GM23338 (cell line): Measurements from ENCODE around the gene NPEPPS. TPM values are rescaled to one million over a fixed set of nuclear protein-coding genes. Genes with fewer than 3 reads are reported as not detected.

Experiments
- ATAC-seq: fragments of 200-7000 bp; cut with Tn5 transposase; 3 replicates; pipeline ENCODE4 v1.9.1; 2020
- DNase-seq: peaks from one replicate; pipeline ENCODE4 v3.0.0-alpha.2; 2015; ENCODE audit warnings: low spot score
- H2AFZ ChIP-seq: fragments of 200-600 bp; sonication (generic); 2 replicates; pipeline ENCODE4 v1.8.0; 2016; ENCODE audit warnings: antibody characterized with exemption, mild to moderate bottlenecking, moderate library complexity
- H3F3A ChIP-seq: fragments of 200-600 bp; sonication (generic); replicated peaks from 2 replicates; pipeline ENCODE4 v1.8.0; 2017; ENCODE audit warnings: antibody characterized with exemption, mixed run types, low read depth
- H3K27ac ChIP-seq: fragments of 200-600 bp; sonication (generic); 2 replicates; pipeline ENCODE4 v1.6.1; 2016; ENCODE audit warnings: low read depth
- H3K27me3 ChIP-seq: fragments of 200-600 bp; sonication (generic); 2 replicates; pipeline ENCODE4 v1.8.0; 2016; ENCODE audit warnings: mild to moderate bottlenecking, mixed run types, moderate library complexity; ENCODE audit not compliant: insufficient read depth
- H3K36me3 ChIP-seq: fragments of 200-600 bp; sonication (generic); 2 replicates; pipeline ENCODE4 v1.8.0; 2016; ENCODE audit warnings: mild to moderate bottlenecking; ENCODE audit not compliant: insufficient read depth
- H3K4me1 ChIP-seq: fragments of 200-600 bp; sonication (generic); 2 replicates; pipeline ENCODE4 v1.8.0; 2016; ENCODE audit warnings: mild to moderate bottlenecking, moderate library complexity; ENCODE audit not compliant: insufficient read depth
- H3K4me2 ChIP-seq: fragments of 200-600 bp; sonication (generic); 2 replicates; pipeline ENCODE4 v1.7.1; 2017; ENCODE audit warnings: mixed run types
- H3K4me3 ChIP-seq: fragments of 200-600 bp; sonication (generic); 2 replicates; pipeline ENCODE4 v1.6.1; 2016; ENCODE audit warnings: mixed run types
- H3K79me2 ChIP-seq: fragments of 200-600 bp; sonication (generic); replicated peaks from 2 replicates; pipeline ENCODE4 v1.8.0; 2017; ENCODE audit warnings: mild to moderate bottlenecking; ENCODE audit not compliant: insufficient read depth
- H3K9me2 ChIP-seq: fragments of 200-600 bp; sonication (generic); 2 replicates; pipeline ENCODE4 v1.8.0; 2017; ENCODE audit not compliant: insufficient read depth
- H4K20me1 ChIP-seq: fragments of 200-600 bp; sonication (generic); replicated peaks from 2 replicates; pipeline ENCODE4 v1.8.0; 2017; ENCODE audit warnings: mild to moderate bottlenecking; ENCODE audit not compliant: insufficient read depth
- H3K27ac Mint-ChIP-seq: 2 replicates; pipeline ENCODE4 v1.8.0; 2020; ENCODE audit warnings: inconsistent platforms, mild to moderate bottlenecking, moderate library complexity, mixed read lengths
- H3K27me3 Mint-ChIP-seq: 3 replicates; pipeline ENCODE4 v1.8.0; 2022; ENCODE audit warnings: low read depth, mild to moderate bottlenecking, moderate library complexity, mixed read lengths, inconsistent platforms; ENCODE audit not compliant: insufficient read depth, poor library complexity
- H3K36me3 Mint-ChIP-seq: 3 replicates; pipeline ENCODE4 v1.8.0; 2021; ENCODE audit warnings: low read depth, mild to moderate bottlenecking, inconsistent platforms, moderate library complexity, mixed read lengths
- H3K4me1 Mint-ChIP-seq: 3 replicates; pipeline ENCODE4 v1.8.0; 2020; ENCODE audit warnings: mild to moderate bottlenecking, inconsistent platforms, mixed read lengths
- H3K4me3 Mint-ChIP-seq: 3 replicates; pipeline ENCODE4 v1.8.0; 2021; ENCODE audit warnings: moderate library complexity, mild to moderate bottlenecking, inconsistent platforms, mixed read lengths
- H3K9me3 Mint-ChIP-seq: 3 replicates; pipeline ENCODE4 v1.8.0; 2020; ENCODE audit warnings: moderate library complexity, mild to moderate bottlenecking, inconsistent platforms, mixed read lengths
- CREB1 ChIP-seq: fragments of 250-450 bp; sonication (Bioruptor Pico); IDR thresholded peaks from 2 replicates; pipeline ENCODE4 v1.5.0; 2020; ENCODE audit warnings: low read depth, mild to moderate bottlenecking, moderate library complexity
- ETS1 ChIP-seq: IDR thresholded peaks from 2 replicates; pipeline ENCODE4 v1.6.1; 2016; ENCODE audit warnings: antibody characterized with exemption
- EZH2 ChIP-seq: fragments of 200-600 bp; sonication (generic); IDR thresholded peaks from one replicate; pipeline ENCODE4 v1.8.0; 2017; ENCODE audit warnings: antibody characterized with exemption, mild to moderate bottlenecking, low read depth; ENCODE audit not compliant: unreplicated experiment
- EZH2phosphoT487 ChIP-seq: fragments of 200-600 bp; sonication (generic); IDR thresholded peaks from one replicate; pipeline ENCODE4 v1.8.1; 2018; ENCODE audit warnings: antibody characterized with exemption; ENCODE audit not compliant: unreplicated experiment
- NANOG ChIP-seq: IDR thresholded peaks from 2 replicates; pipeline ENCODE4 v1.6.1; 2016; ENCODE audit warnings: antibody characterized with exemption, borderline replicate concordance
- POLR2AphosphoS5 ChIP-seq: IDR thresholded peaks from 2 replicates; pipeline ENCODE4 v1.6.1; 2016; ENCODE audit warnings: antibody characterized with exemption, low read depth
- STAT1 ChIP-seq: IDR thresholded peaks from one replicate; pipeline ENCODE4 v1.6.1; 2016; ENCODE audit warnings: antibody characterized with exemption; ENCODE audit not compliant: unreplicated experiment
- ZNF114 ChIP-seq: fragments of 250-450 bp; sonication (Bioruptor Pico); IDR thresholded peaks from 2 replicates; pipeline ENCODE4 v1.5.0; 2020; ENCODE audit warnings: mild to moderate bottlenecking, moderate library complexity
- ZNF331 ChIP-seq: fragments of 250-450 bp; sonication (Bioruptor Pico); IDR thresholded peaks from 2 replicates; pipeline ENCODE4 v1.5.0; 2020; ENCODE audit warnings: low read depth, mild to moderate bottlenecking, moderate library complexity
- ZNF462 ChIP-seq: fragments of 250-450 bp; sonication (Bioruptor Pico); IDR thresholded peaks from 2 replicates; pipeline ENCODE4 v1.5.0; 2020; ENCODE audit warnings: mild to moderate bottlenecking, moderate library complexity
- polyA plus RNA-seq: library from polyadenylated mRNA; unstranded; fragments of >200 nt; fragmentation: Nextera tagmentation; extraction: Ambion mirVana; gene quantifications from 2 replicates; pipeline ENCODE4 v1.2.1, GENCODE V29; 2016
- total RNA-seq: library from RNA; depleted of rRNA; stranded (reverse); fragments of >200 nt; shearing (Covaris generic); gene quantifications from 2 replicates; pipeline ENCODE4 v1.2.3, GENCODE V29; 2014

NPEPPS gene
- total and polyA plus RNA-seq, 2 experiments from 2014 or later = 91.5 to 113 TPM

GRCh38 chr17:47635734-47636133 lies 104.8 kb downstream of the NPEPPS start:
- H2AFZ ChIP-seq = no peak overlapping the region
- no peak overlapping the region for H3K27ac ChIP-seq
- H3K27ac Mint-ChIP-seq = no peak overlapping the region
- H3K79me2 ChIP-seq = no peaks in the 10 kb centered on the region
- TF ChIP-seq CREB1 (CRISPR knock-in tag) (no peak), EZH2phosphoT487 (no peak)
- H3K4me3 ChIP-seq = no peak overlapping the region
- H3K27me3 Mint-ChIP-seq = peaks cover 6% of the 10 kb centered on the region
- H3K36me3 ChIP-seq = no peaks in the 10 kb centered on the region
- H3K27me3 ChIP-seq = no peaks in the 10 kb centered on the region
- no peak overlapping the region for H3K4me3 Mint-ChIP-seq
- ATAC-seq (no peak), DNase-seq (no peak)
- H4K20me1 ChIP-seq = peaks cover 2% of the 10 kb centered on the region; the same call in 1 of the 2 replicates
- H3K9me2 ChIP-seq = no peaks in the 10 kb centered on the region
- H3K36me3 Mint-ChIP-seq = peaks cover 8% of the 10 kb centered on the region; the same call in 2 of the 3 replicates
- no peaks in the 10 kb centered on the region for H3F3A ChIP-seq
- H3K9me3 Mint-ChIP-seq = no peaks in the 10 kb centered on the region
- H3K4me2 ChIP-seq = no peak overlapping the region
- H3K4me1 Mint-ChIP-seq = no peaks in the 10 kb centered on the region
- no peaks in the 10 kb centered on the region for H3K4me1 ChIP-seq

GRCh38 chr17:47636273-47637030 lies 105.5 kb downstream of the NPEPPS start:
- H3K4me3 ChIP-seq = no peak overlapping the region
- peaks cover 8% of the 10 kb centered on the region; the same call in 2 of the 3 replicates for H3K36me3 Mint-ChIP-seq
- TF ChIP-seq EZH2 = no peak
- no peak for TF ChIP-seq ETS1
- TF ChIP-seq NANOG = no peak
- TF ChIP-seq CREB1 (CRISPR knock-in tag) = no peak
- no peak for TF ChIP-seq POLR2AphosphoS5
- no peak for TF ChIP-seq ZNF114
- no peak for TF ChIP-seq EZH2phosphoT487
- no peak for TF ChIP-seq ZNF462 (CRISPR knock-in tag)
- TF ChIP-seq STAT1 = no peak
- TF ChIP-seq ZNF331 (CRISPR knock-in tag) = no peak

More at GRCh38 chr17:47636273-47637030, 105.5 kb downstream of the NPEPPS start:
- Histone ChIP-seq H3K4me2 (no peak overlapping the region), H3K79me2 (no peaks in the 10 kb centered on the region), H3K4me1 (no peaks in the 10 kb centered on the region), H3F3A (no peaks in the 10 kb centered on the region), H3K9me2 (no peaks in the 10 kb centered on the region), H4K20me1 (0 out of 2 replicates have a peak, but pooled peaks cover 2% of the 10 kb centered on the region), H3K27me3 (no peaks in the 10 kb centered on the region), H3K27ac (no peak overlapping the region), H3K36me3 (no peaks in the 10 kb centered on the region), H2AFZ (no peak overlapping the region)
- ATAC-seq (no peak), DNase-seq (no peak)
- Mint-ChIP-seq H3K27me3 (peaks cover 6% of the 10 kb centered on the region), H3K27ac (no peak overlapping the region), H3K4me3 (no peak overlapping the region), H3K9me3 (no peaks in the 10 kb centered on the region), H3K4me1 (no peaks in the 10 kb centered on the region)
